HepG2 (cell line): ENCODE data around the gene PRDX5. TPM values are rescaled to one million over a fixed set of nuclear protein-coding genes. Genes with fewer than 3 reads are reported as not detected.
A peak's percentile ranks its signal among the peaks of the same experiment; 100 is the strongest.

ENCODE experiments used
- BORCS8-MEF2B ChIP-seq: sonication (generic); formaldehyde crosslinking; IDR thresholded peaks from 2 replicates; pipeline ENCODE4 v1.8.0; 2022; ENCODE audit warnings: mild to moderate bottlenecking, missing genetic modification reagents
- CBFB ChIP-seq: sonication (generic); formaldehyde crosslinking; IDR thresholded peaks from 2 replicates; pipeline ENCODE4 v1.4.0; 2020; ENCODE audit warnings: missing genetic modification reagents
- CBX5 ChIP-seq: sonication (generic); formaldehyde crosslinking; IDR thresholded peaks from 2 replicates; pipeline ENCODE4 v1.4.0; 2020; ENCODE audit warnings: missing genetic modification reagents, borderline replicate concordance
- GATAD2A ChIP-seq: IDR thresholded peaks from 2 replicates; pipeline ENCODE4 v1.6.1; 2016
- HNF4A ChIP-seq: sonication (generic); formaldehyde crosslinking; IDR thresholded peaks from 2 replicates; pipeline ENCODE4 v1.4.0; 2020; ENCODE audit warnings: missing genetic modification reagents
- IRF2 ChIP-seq: IDR thresholded peaks from 2 replicates; pipeline ENCODE4 v1.6.1; 2018; ENCODE audit warnings: missing genetic modification reagents, missing compliant biosample characterization
- RAD21 ChIP-seq: fragments of 450-650 bp; formaldehyde crosslinking; IDR thresholded peaks from 2 replicates; pipeline ENCODE4 v1.5.0; 2020; ENCODE audit warnings: mild to moderate bottlenecking
- RBM22 ChIP-seq: fragments of 200-400 bp; formaldehyde crosslinking; optimal IDR thresholded peaks from 2 replicates; pipeline ENCODE3; 2017; ENCODE audit warnings: mild to moderate bottlenecking, low read length, moderate library complexity
- SALL1 ChIP-seq: sonication (generic); formaldehyde crosslinking; IDR thresholded peaks from 2 replicates; pipeline ENCODE4 v1.8.0; 2022; ENCODE audit warnings: mild to moderate bottlenecking, missing genetic modification reagents
- SNAPC2 ChIP-seq: sonication (generic); formaldehyde crosslinking; IDR thresholded peaks from 2 replicates; pipeline ENCODE4 v1.8.1; 2022; ENCODE audit warnings: mild to moderate bottlenecking, missing genetic modification reagents
- SP5 ChIP-seq: IDR thresholded peaks from 2 replicates; pipeline ENCODE4 v1.6.1; 2016; ENCODE audit warnings: low read depth, borderline replicate concordance
- XRCC5 ChIP-seq: fragments of 200-400 bp; formaldehyde crosslinking; optimal IDR thresholded peaks from 2 replicates; pipeline ENCODE3; 2017; ENCODE audit warnings: mild to moderate bottlenecking, low read length
- YY1 ChIP-seq: IDR thresholded peaks from 2 replicates; pipeline ENCODE4 v1.6.1; 2011; ENCODE audit warnings: low read length, low read depth, moderate library complexity, mild to moderate bottlenecking; ENCODE audit not compliant: insufficient read depth, insufficient replicate concordance
- ZC3H13 ChIP-seq: sonication (generic); formaldehyde crosslinking; IDR thresholded peaks from 2 replicates; pipeline ENCODE4 v1.8.1; 2023; ENCODE audit warnings: mild to moderate bottlenecking, missing genetic modification reagents, moderate library complexity
- ZFP37 ChIP-seq: sonication (generic); formaldehyde crosslinking; IDR thresholded peaks from 2 replicates; pipeline ENCODE4 v1.4.0; 2020; ENCODE audit warnings: missing genetic modification reagents, borderline replicate concordance
- ZFP90 ChIP-seq: sonication (generic); formaldehyde crosslinking; IDR thresholded peaks from 2 replicates; pipeline ENCODE4 v1.8.0; 2022; ENCODE audit warnings: missing genetic modification reagents, mild to moderate bottlenecking, inconsistent platforms, borderline replicate concordance
- ZNF263 ChIP-seq: sonication (generic); formaldehyde crosslinking; IDR thresholded peaks from 2 replicates; pipeline ENCODE4 v1.4.0; 2020; ENCODE audit warnings: missing genetic modification reagents
- ZNF496 ChIP-seq: sonication (generic); formaldehyde crosslinking; IDR thresholded peaks from 2 replicates; pipeline ENCODE4 v1.8.1; 2023; ENCODE audit warnings: mild to moderate bottlenecking, moderate library complexity, missing genetic modification reagents; ENCODE audit not compliant: insufficient replicate concordance
- ZNF550 ChIP-seq: sonication (generic); formaldehyde crosslinking; IDR thresholded peaks from 2 replicates; pipeline ENCODE4 v1.4.0; 2020; ENCODE audit warnings: mild to moderate bottlenecking, missing genetic modification reagents, borderline replicate concordance
- ZSCAN20 ChIP-seq: sonication (generic); formaldehyde crosslinking; IDR thresholded peaks from 2 replicates; pipeline ENCODE4 v1.4.0; 2020; ENCODE audit warnings: missing genetic modification reagents, mild to moderate bottlenecking, borderline replicate concordance
- ZSCAN30 ChIP-seq: sonication (generic); formaldehyde crosslinking; IDR thresholded peaks from 2 replicates; pipeline ENCODE4 v1.5.0; 2020; ENCODE audit warnings: mild to moderate bottlenecking, missing genetic modification reagents
- polyA plus RNA-seq, 8 experiments: library from polyadenylated mRNA; depleted of rRNA in 3 of 8; stranded (reverse) in 7 of 8; unstranded in 1 of 8; fragments of >200 nt; fragmentation: Illumina TruSeq in 4 of 8; extraction: Trizol in 4 of 8; gene quantifications; 2 replicates each; pipeline versions ENCODE4 v1.2.1 to v1.2.3, GENCODE V29; 2011 to 2016; ENCODE audit warnings: low read depth in 4 of 8, missing spikeins in 1 of 8, mixed read lengths in 1 of 8; ENCODE audit not compliant: insufficient read depth in 1 of 8
- total RNA-seq, 5 experiments: library from RNA; depleted of rRNA; stranded (reverse); fragments of >200 nt; fragmentation: Illumina TruSeq; extraction: Trizol; gene quantifications; 2 replicates each; pipeline ENCODE4 v1.2.3, GENCODE V29; 2016; ENCODE audit warnings: low read depth in 1 of 5
- TF ChIP-seq, protein P1 (sequence below): sonication (generic); formaldehyde crosslinking; IDR thresholded peaks from 2 replicates; pipeline ENCODE4 v1.4.0; 2020; ENCODE audit warnings: missing genetic modification reagents
- TF ChIP-seq, protein P2 (sequence below): sonication (generic); formaldehyde crosslinking; IDR thresholded peaks from 2 replicates; pipeline ENCODE4 v1.8.1; 2023; ENCODE audit warnings: mild to moderate bottlenecking, missing genetic modification reagents

Gene PRDX5
- total and polyA plus RNA-seq, 2 of the 13 experiments (the other 11 are each of a cell fraction or from before 2014, with no cell fraction given): 215 to 311 TPM

DNA sequence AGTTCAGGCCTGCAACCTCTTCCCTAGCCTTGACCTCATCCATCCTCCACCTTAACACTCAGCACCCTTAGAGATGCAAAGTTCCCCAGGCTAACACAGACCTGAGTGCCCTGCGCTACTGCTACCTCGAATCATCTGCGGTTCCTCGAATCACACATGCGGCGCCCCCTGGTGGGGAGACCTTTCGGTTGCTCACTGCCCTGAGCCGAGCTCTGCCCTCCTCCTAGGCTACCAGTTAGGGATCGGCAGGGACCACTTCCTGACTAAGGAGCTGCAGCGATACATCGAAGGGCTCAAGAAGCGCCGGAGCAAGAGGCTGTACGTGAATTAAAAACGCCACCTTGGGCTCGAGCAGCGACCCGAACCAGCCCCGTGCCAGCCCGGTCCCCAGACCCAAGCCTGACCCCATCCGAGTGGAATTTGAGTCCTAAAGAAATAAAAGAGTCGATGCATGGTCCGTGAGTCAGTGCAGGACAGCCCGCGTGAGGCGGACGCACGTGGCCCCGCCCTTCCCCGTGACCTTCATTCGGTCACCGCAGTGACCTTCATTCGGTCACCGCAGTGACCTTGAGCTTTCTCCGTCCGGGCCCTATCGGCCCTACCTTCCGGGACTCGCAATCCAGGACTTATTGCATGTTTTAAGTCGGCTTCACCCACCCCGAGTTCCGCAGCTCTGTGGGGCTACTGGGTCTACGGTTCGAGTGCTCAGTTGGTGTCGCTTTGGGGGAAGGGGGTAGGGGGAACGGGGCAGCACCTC, 13.4 kb upstream of the PRDX5 start (continued):
- TF ChIP-seq, protein P1, sequence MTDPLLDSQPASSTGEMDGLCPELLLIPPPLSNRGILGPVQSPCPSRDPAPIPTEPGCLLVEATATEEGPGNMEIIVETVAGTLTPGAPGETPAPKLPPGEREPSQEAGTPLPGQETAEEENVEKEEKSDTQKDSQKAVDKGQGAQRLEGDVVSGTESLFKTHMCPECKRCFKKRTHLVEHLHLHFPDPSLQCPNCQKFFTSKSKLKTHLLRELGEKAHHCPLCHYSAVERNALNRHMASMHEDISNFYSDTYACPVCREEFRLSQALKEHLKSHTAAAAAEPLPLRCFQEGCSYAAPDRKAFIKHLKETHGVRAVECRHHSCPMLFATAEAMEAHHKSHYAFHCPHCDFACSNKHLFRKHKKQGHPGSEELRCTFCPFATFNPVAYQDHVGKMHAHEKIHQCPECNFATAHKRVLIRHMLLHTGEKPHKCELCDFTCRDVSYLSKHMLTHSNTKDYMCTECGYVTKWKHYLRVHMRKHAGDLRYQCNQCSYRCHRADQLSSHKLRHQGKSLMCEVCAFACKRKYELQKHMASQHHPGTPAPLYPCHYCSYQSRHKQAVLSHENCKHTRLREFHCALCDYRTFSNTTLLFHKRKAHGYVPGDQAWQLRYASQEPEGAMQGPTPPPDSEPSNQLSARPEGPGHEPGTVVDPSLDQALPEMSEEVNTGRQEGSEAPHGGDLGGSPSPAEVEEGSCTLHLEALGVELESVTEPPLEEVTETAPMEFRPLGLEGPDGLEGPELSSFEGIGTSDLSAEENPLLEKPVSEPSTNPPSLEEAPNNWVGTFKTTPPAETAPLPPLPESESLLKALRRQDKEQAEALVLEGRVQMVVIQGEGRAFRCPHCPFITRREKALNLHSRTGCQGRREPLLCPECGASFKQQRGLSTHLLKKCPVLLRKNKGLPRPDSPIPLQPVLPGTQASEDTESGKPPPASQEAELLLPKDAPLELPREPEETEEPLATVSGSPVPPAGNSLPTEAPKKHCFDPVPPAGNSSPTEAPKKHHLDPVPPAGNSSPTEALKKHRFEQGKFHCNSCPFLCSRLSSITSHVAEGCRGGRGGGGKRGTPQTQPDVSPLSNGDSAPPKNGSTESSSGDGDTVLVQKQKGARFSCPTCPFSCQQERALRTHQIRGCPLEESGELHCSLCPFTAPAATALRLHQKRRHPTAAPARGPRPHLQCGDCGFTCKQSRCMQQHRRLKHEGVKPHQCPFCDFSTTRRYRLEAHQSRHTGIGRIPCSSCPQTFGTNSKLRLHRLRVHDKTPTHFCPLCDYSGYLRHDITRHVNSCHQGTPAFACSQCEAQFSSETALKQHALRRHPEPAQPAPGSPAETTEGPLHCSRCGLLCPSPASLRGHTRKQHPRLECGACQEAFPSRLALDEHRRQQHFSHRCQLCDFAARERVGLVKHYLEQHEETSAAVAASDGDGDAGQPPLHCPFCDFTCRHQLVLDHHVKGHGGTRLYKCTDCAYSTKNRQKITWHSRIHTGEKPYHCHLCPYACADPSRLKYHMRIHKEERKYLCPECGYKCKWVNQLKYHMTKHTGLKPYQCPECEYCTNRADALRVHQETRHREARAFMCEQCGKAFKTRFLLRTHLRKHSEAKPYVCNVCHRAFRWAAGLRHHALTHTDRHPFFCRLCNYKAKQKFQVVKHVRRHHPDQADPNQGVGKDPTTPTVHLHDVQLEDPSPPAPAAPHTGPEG (CRISPR knock-in tag): peak; percentile 74
- TF ChIP-seq HNF4A (CRISPR knock-in tag) (peak; percentile 61), BORCS8-MEF2B (CRISPR knock-in tag) (no peak), ZNF496 (CRISPR knock-in tag) (no peak), GATAD2A (CRISPR knock-in tag) (peak; percentile 38; the same call in 1 of the 2 replicates), ZFP37 (CRISPR knock-in tag) (no peak), XRCC5 (peak; percentile 89), RAD21 (peak; percentile 48; the same call in 1 of the 2 replicates), ZNF550 (no peak), ZC3H13 (CRISPR knock-in tag) (peak; percentile 59; the same call in 1 of the 2 replicates), ZFP90 (CRISPR knock-in tag) (peak; percentile 79; the same call in 1 of the 2 replicates), ZNF263 (peak; percentile 39), RBM22 (peak; percentile 34), ZSCAN20 (0 out of 2 replicates have a peak, but pooled peaks have one; percentile 46), IRF2 (peak; percentile 70; the same call in 1 of the 2 replicates), SP5 (CRISPR knock-in tag) (peak; percentile 30; the same call in 1 of the 2 replicates), CBX5 (CRISPR knock-in tag) (peak; percentile 15; the same call in 1 of the 2 replicates), SNAPC2 (no peak), SALL1 (CRISPR knock-in tag) (peak; percentile 61; the same call in 1 of the 2 replicates), YY1 (peak; percentile 40), ZSCAN30 (CRISPR knock-in tag) (no peak), CBFB (CRISPR knock-in tag) (peak; percentile 38; the same call in 1 of the 2 replicates)
- TF ChIP-seq, protein P2, sequence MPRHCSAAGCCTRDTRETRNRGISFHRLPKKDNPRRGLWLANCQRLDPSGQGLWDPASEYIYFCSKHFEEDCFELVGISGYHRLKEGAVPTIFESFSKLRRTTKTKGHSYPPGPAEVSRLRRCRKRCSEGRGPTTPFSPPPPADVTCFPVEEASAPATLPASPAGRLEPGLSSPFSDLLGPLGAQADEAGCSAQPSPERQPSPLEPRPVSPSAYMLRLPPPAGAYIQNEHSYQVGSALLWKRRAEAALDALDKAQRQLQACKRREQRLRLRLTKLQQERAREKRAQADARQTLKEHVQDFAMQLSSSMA (CRISPR knock-in tag): 0 out of 2 replicates have a peak, but pooled peaks have one; percentile 10
